Thoracic aorta (tissue), 2 donors: ENCODE data around the gene KLK13. TPM values are rescaled to one million over a fixed set of nuclear protein-coding genes. Genes with fewer than 3 reads are reported as not detected.

Experiments
- ATAC-seq: fragments of 150-250 bp; one replicate; pipeline ENCODE4 v1.8.0; 2017; ENCODE audit warnings: low read depth; ENCODE audit not compliant: insufficient number of reproducible peaks, low FRiP score
- DNase-seq: peaks from one replicate; pipeline ENCODE4 v3.0.0-alpha.2; 2020; ENCODE audit warnings: low spot score
- H3K27ac ChIP-seq, 2 donors: fragments of 200-600 bp; sonication (generic); 1 replicate in 1 of 2; 2 replicates in 1 of 2; pipeline ENCODE4 v1.5.1; 2016; ENCODE audit warnings: mild to moderate bottlenecking in 2 of 2, moderate library complexity in 2 of 2
- H3K27me3 ChIP-seq: fragments of 200-600 bp; sonication (generic); replicated peaks from 2 replicates; pipeline ENCODE4 v1.6.0; 2016; ENCODE audit warnings: mild to moderate bottlenecking; ENCODE audit not compliant: insufficient read depth
- H3K36me3 ChIP-seq: fragments of 200-600 bp; sonication (generic); one replicate; pipeline ENCODE4 v1.5.1; 2016
- H3K4me1 ChIP-seq, 2 donors: fragments of 200-600 bp; sonication (generic); 1 replicate in 1 of 2; 2 replicates in 1 of 2; pipeline versions ENCODE4 v1.5.1 to v1.6.0; 2016; ENCODE audit warnings: low read depth in 2 of 2, mild to moderate bottlenecking in 1 of 2; ENCODE audit not compliant: control insufficient read depth in 1 of 2
- H3K4me3 ChIP-seq: fragments of 200-600 bp; sonication (generic); 2 replicates; pipeline ENCODE4 v1.5.1; 2016; ENCODE audit warnings: mild to moderate bottlenecking
- H3K9me3 ChIP-seq: fragments of 200-600 bp; sonication (generic); 2 replicates; pipeline ENCODE4 v1.5.1; 2016
- CTCF ChIP-seq: fragments of 200-600 bp; sonication (generic); IDR thresholded peaks from one replicate; pipeline ENCODE4 v1.5.1; 2019; ENCODE audit warnings: antibody characterized with exemption
- total RNA-seq, 2 donors: library from RNA; depleted of rRNA; stranded (reverse); fragments of >200 nt; gene quantifications; one replicate each; pipeline versions ENCODE4 v1.1.0 to v1.2.3, GENCODE V29; 2016

The KLK13 gene
- total RNA-seq, 2 donors from 2014 or later, result not detected

GRCh38 chr19:51096473-51097165 is 31.7 kb upstream of the KLK13 start:
- no peak for ATAC-seq
- DNase-seq, result no peak
- H3K4me3 ChIP-seq, result no peak overlapping the region
- H3K9me3 ChIP-seq, result no peaks in the 10 kb centered on the region
- H3K27me3 ChIP-seq, result no peaks in the 10 kb centered on the region
- no peaks in the 10 kb centered on the region for H3K36me3 ChIP-seq
- TF ChIP-seq CTCF, result no peak
- no peaks in the 10 kb centered on the region for H3K4me1 ChIP-seq
- H3K27ac ChIP-seq, result no peak overlapping the region

- Histone ChIP-seq H3K27ac (no peak overlapping the region), H3K4me1 (no peaks in the 10 kb centered on the region), H3K36me3 (no peaks in the 10 kb centered on the region), H3K4me3 (no peak overlapping the region), H3K27me3 (no peaks in the 10 kb centered on the region), H3K9me3 (no peaks in the 10 kb centered on the region)
- DNase-seq (no peak), ATAC-seq (no peak)
- peak; percentile 31 for TF ChIP-seq CTCF
Observed at GRCh38 chr19:51094696-51095279, 29.9 kb upstream of the KLK13 start.

- no peaks in the 10 kb centered on the region for H3K4me1 ChIP-seq
- DNase-seq (no peak), ATAC-seq (no peak)
- H3K9me3 ChIP-seq, result no peaks in the 10 kb centered on the region
- TF ChIP-seq CTCF, result no peak
- H3K4me3 ChIP-seq, result no peak overlapping the region
- H3K27me3 ChIP-seq, result no peaks in the 10 kb centered on the region
- no peak overlapping the region for H3K27ac ChIP-seq
- no peaks in the 10 kb centered on the region for H3K36me3 ChIP-seq
Observed at GRCh38 chr19:51093510-51094345, 28.8 kb upstream of the KLK13 start.

- H3K4me1 ChIP-seq, result no peaks in the 10 kb centered on the region
- no peaks in the 10 kb centered on the region for H3K36me3 ChIP-seq
- DNase-seq (no peak), ATAC-seq (no peak)
- H3K27me3 ChIP-seq, result no peaks in the 10 kb centered on the region
- no peak overlapping the region for H3K27ac ChIP-seq
- H3K9me3 ChIP-seq, result no peaks in the 10 kb centered on the region
- no peak overlapping the region for H3K4me3 ChIP-seq
- no peak for TF ChIP-seq CTCF
Observed at GRCh38 chr19:51093101-51093500, 28.2 kb upstream of the KLK13 start.
